H9 (cell line): ENCODE results near the gene RELB. TPM values are rescaled to one million over a fixed set of nuclear protein-coding genes. Genes with fewer than 3 reads are reported as not detected.

ENCODE experiments used
- DNase-seq: peaks from one replicate; pipeline ENCODE4 v3.0.0-alpha.2; 2017
- H2AFZ ChIP-seq: one replicate; pipeline ENCODE4 v1.6.1; 2013; ENCODE audit warnings: mild to moderate bottlenecking, low read length, control low read depth, moderate library complexity
- H2AK5ac ChIP-seq: 2 replicates; pipeline ENCODE4 v1.6.1; 2013; ENCODE audit warnings: low read length, control low read depth, mixed read lengths; ENCODE audit not compliant: insufficient read length
- H2BK120ac ChIP-seq: one replicate; pipeline ENCODE4 v1.6.1; 2013; ENCODE audit warnings: low read depth, mild to moderate bottlenecking, low read length, control low read depth, inconsistent platforms; ENCODE audit not compliant: poor library complexity, severe bottlenecking
- H2BK12ac ChIP-seq: 2 replicates; pipeline ENCODE4 v1.6.1; 2013; ENCODE audit warnings: low read length, control low read depth, mixed read lengths, low read depth; ENCODE audit not compliant: insufficient read length
- H2BK15ac ChIP-seq: 2 replicates; pipeline ENCODE4 v1.6.1; 2013; ENCODE audit warnings: low read depth, low read length, control low read depth
- H2BK20ac ChIP-seq: one replicate; pipeline ENCODE4 v1.6.1; 2013; ENCODE audit warnings: low read depth, mild to moderate bottlenecking, low read length, control low read depth, inconsistent platforms; ENCODE audit not compliant: poor library complexity, severe bottlenecking
- H2BK5ac ChIP-seq: 2 replicates; pipeline ENCODE4 v1.6.1; 2013; ENCODE audit warnings: low read length, control low read depth, mixed read lengths; ENCODE audit not compliant: insufficient read length
- H3K14ac ChIP-seq: 2 replicates; pipeline ENCODE4 v1.6.1; 2013; ENCODE audit warnings: low read length, control low read depth; ENCODE audit not compliant: insufficient read depth
- H3K18ac ChIP-seq: 2 replicates; pipeline ENCODE4 v1.6.1; 2013; ENCODE audit warnings: low read depth, mild to moderate bottlenecking, mixed read lengths, low read length, control low read depth; ENCODE audit not compliant: insufficient read length
- H3K23ac ChIP-seq: 2 replicates; pipeline ENCODE4 v1.6.1; 2013; ENCODE audit warnings: low read length, control low read depth, mixed read lengths, low read depth; ENCODE audit not compliant: insufficient read length
- H3K23me2 ChIP-seq: 2 replicates; pipeline ENCODE4 v1.6.1; 2013; ENCODE audit warnings: low read depth, mild to moderate bottlenecking, mixed read lengths, low read length, control low read depth; ENCODE audit not compliant: insufficient read length, poor library complexity, severe bottlenecking
- H3K27ac ChIP-seq: 2 replicates; pipeline ENCODE4 v1.5.1; 2013; ENCODE audit warnings: low read length, control low read depth, mixed read lengths, low read depth; ENCODE audit not compliant: insufficient read length
- H3K27me3 ChIP-seq: 2 replicates; pipeline ENCODE4 v1.6.1; 2013; ENCODE audit warnings: low read length, control low read depth, inconsistent platforms; ENCODE audit not compliant: insufficient read depth
- H3K4ac ChIP-seq: 2 replicates; pipeline ENCODE4 v1.6.1; 2013; ENCODE audit warnings: low read depth, mild to moderate bottlenecking, control low read depth, inconsistent platforms, low read length, moderate library complexity
- H3K4me1 ChIP-seq: 2 replicates; pipeline ENCODE4 v1.6.1; 2013; ENCODE audit warnings: low read length, control low read depth, inconsistent platforms; ENCODE audit not compliant: insufficient read depth
- H3K4me2 ChIP-seq: 2 replicates; pipeline ENCODE4 v1.6.1; 2013; ENCODE audit warnings: low read length, control low read depth, mixed read lengths; ENCODE audit not compliant: insufficient read length, insufficient read depth
- H3K56ac ChIP-seq: 2 replicates; pipeline ENCODE4 v1.6.1; 2013; ENCODE audit warnings: low read depth, mild to moderate bottlenecking, mixed read lengths, low read length, control low read depth; ENCODE audit not compliant: insufficient read length
- H3K79me1 ChIP-seq: 2 replicates; pipeline ENCODE4 v1.6.1; 2013; ENCODE audit warnings: low read depth, mild to moderate bottlenecking, moderate library complexity, low read length, control low read depth, inconsistent platforms; ENCODE audit not compliant: insufficient read depth, poor library complexity, severe bottlenecking
- H3K79me2 ChIP-seq: 2 replicates; pipeline ENCODE4 v1.6.1; 2013; ENCODE audit warnings: low read length, control low read depth, inconsistent platforms; ENCODE audit not compliant: insufficient read depth
- H3K9ac ChIP-seq: 2 replicates; pipeline ENCODE4 v1.6.1; 2013; ENCODE audit warnings: low read length, control low read depth, mixed read lengths; ENCODE audit not compliant: insufficient read length; ENCODE audit errors: extremely low read depth
- H3K9me3 ChIP-seq: one replicate; pipeline ENCODE4 v1.6.1; 2013; ENCODE audit warnings: low read depth, low read length, inconsistent platforms; ENCODE audit not compliant: control insufficient read depth
- H3T11ph ChIP-seq: one replicate; pipeline ENCODE4 v1.6.1; 2013; ENCODE audit warnings: mild to moderate bottlenecking, low read length, control low read depth, inconsistent platforms
- H4K20me1 ChIP-seq: one replicate; pipeline ENCODE4 v1.6.1; 2013; ENCODE audit not compliant: control insufficient read depth, insufficient read length, insufficient read depth
- H4K5ac ChIP-seq: 2 replicates; pipeline ENCODE4 v1.6.1; 2013; ENCODE audit warnings: low read depth, mild to moderate bottlenecking, mixed read lengths, low read length, control low read depth; ENCODE audit not compliant: insufficient read length
- H4K8ac ChIP-seq: replicated peaks from 2 replicates; pipeline ENCODE4 v1.6.1; 2013; ENCODE audit warnings: low read length, control low read depth, mixed read lengths, low read depth; ENCODE audit not compliant: insufficient read length
- H4K91ac ChIP-seq: 2 replicates; pipeline ENCODE4 v1.6.1; 2013; ENCODE audit warnings: low read depth, mild to moderate bottlenecking, moderate library complexity, mixed read lengths, low read length, control low read depth; ENCODE audit not compliant: insufficient read length
- H3K27ac Mint-ChIP-seq, 3 experiments: 2 replicates in 2 of 3; 3 replicates in 1 of 3; pipeline ENCODE4 v1.8.0; 2020 to 2021; ENCODE audit warnings: mixed read lengths in 3 of 3, mild to moderate bottlenecking in 1 of 3, moderate library complexity in 1 of 3
- H3K27me3 Mint-ChIP-seq: 2 replicates; pipeline ENCODE4 v1.8.0; 2021; ENCODE audit warnings: low read depth, mild to moderate bottlenecking, moderate library complexity, mixed read lengths
- H3K36me3 Mint-ChIP-seq, 3 experiments: 2 replicates in 2 of 3; 3 replicates in 1 of 3; pipeline ENCODE4 v1.8.0; 2020 to 2021; ENCODE audit warnings: low read depth in 3 of 3, mixed read lengths in 3 of 3; ENCODE audit not compliant: insufficient read depth in 1 of 3
- H3K4me1 Mint-ChIP-seq, 2 experiments: 2 replicates each; pipeline ENCODE4 v1.8.0; 2020; ENCODE audit warnings: mixed read lengths in 2 of 2
- H3K4me3 Mint-ChIP-seq, 2 experiments: 2 replicates in 1 of 2; 3 replicates in 1 of 2; pipeline ENCODE4 v1.8.0; 2020 to 2021; ENCODE audit warnings: mild to moderate bottlenecking in 2 of 2, mixed read lengths in 2 of 2, moderate library complexity in 1 of 2
- H3K9me3 Mint-ChIP-seq, 2 experiments: 2 replicates in 1 of 2; 3 replicates in 1 of 2; pipeline ENCODE4 v1.8.0; 2020; ENCODE audit warnings: mild to moderate bottlenecking in 2 of 2, mixed read lengths in 2 of 2, moderate library complexity in 1 of 2
- WGBS: extraction: QIAGEN DNeasy Blood & Tissue Kit; methylation state at CpG from one replicate; pipeline ENCODE4 v1.1.7; 2013; ENCODE audit warnings: missing lambda C conversion rate, low lambda C conversion rate, mixed read lengths; ENCODE audit not compliant: insufficient read length; ENCODE audit errors: extremely low coverage; 5-methylcytosine and 5-hydroxymethylcytosine counted together
- total RNA-seq: library from RNA; stranded (reverse); gene quantifications from 2 replicates; pipeline ENCODE4 v1.2.1, GENCODE V29; 2021
- TF ChIP-seq, protein P1 (sequence below): fragments of 200-600 bp; sonication (generic); conservative IDR thresholded peaks from 3 replicates; pipeline ENCODE4 v1.8.0; 2021; ENCODE audit warnings: antibody characterized with exemption, mild to moderate bottlenecking

RELB gene
- total RNA-seq, 1 experiment from 2014 or later: 13.7 TPM

DNA sequence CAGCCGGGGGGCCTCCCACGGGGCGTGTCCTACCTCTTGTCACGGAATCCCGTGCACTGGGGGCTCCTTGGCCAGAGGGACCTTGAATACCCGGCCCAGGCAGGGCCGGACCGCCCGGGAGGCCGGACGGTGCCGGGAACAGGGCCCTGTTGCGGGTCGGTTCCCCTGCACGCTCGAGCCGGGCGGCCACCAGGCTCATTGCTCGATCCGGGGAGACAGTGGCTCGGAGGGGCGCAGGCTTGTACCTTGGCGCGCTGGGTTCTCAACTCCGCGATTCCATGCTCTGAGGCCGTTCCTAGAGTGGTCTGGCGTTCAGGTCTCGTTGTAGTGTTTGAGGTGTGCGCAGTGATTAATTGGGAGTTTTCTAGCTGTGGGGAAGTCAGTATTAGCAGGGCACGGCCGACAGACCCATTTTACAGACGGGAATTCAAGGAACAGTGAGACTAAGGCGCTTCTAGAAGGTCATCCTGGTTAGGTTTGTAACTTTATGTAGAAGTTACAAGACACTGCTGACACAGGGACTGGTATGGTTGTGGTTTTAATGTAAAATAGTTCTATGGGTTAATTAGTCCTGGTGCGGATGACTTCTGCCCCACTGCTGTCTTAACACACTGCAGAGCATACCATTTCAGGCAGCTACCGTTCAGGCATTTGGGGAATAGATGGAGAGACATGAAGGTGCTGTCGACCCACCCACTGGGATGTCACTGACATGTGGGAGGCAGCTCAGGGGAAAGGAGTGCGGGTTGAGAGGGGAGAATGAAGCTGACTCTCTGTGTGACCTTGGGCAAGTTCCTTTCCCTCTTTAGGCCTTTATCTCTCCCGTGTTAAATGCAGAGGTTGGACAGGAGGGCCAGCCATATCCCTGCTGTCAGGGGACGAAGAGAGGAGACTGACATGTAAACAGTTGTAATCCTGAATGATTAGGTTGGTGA, 45.5 kb upstream of the RELB start:
- Histone ChIP-seq H4K20me1 (peaks cover 6% of the 10 kb centered on the region), H3K4me2 (peak overlapping the region; percentile 93), H3K27me3 (no peaks in the 10 kb centered on the region), H4K8ac (no peak overlapping the region), H2AFZ (no peak overlapping the region), H3K9ac (peak overlapping the region; percentile 96), H3K79me1 (peaks cover 12% of the 10 kb centered on the region), H3K56ac (no peak overlapping the region), H3K18ac (no peak overlapping the region), H3K9me3 (no peaks in the 10 kb centered on the region), H3K4ac (no peak overlapping the region), H2BK12ac (no peak overlapping the region), H3K23me2 (peaks cover 12% of the 10 kb centered on the region), H3K79me2 (peaks cover 35% of the 10 kb centered on the region; the same call in 1 of the 2 replicates), H2AK5ac (no peak overlapping the region), H3K4me1 (no peaks in the 10 kb centered on the region), H3K27ac (no peak overlapping the region), H2BK120ac (no peak overlapping the region), H2BK15ac (no peak overlapping the region), H2BK20ac (no peak overlapping the region), H4K5ac (no peak overlapping the region), H3T11ph (no peak overlapping the region), H2BK5ac (no peak overlapping the region), H4K91ac (no peak overlapping the region), H3K14ac (peak overlapping the region; percentile 22; the same call in 1 of the 2 replicates), H3K23ac (no peak overlapping the region)
- H3K27ac Mint-ChIP-seq: peak overlapping the region; percentile 62 to 70 (median 68)
- H3K27me3 Mint-ChIP-seq: peaks cover 2% of the 10 kb centered on the region; the same call in 1 of the 2 replicates
- peak overlapping the region; percentile 97 to 100 for H3K4me3 Mint-ChIP-seq
- peaks cover 0 to 10% (median 1%) of the 10 kb centered on the region in 3 experiments; a peak in 6 of 7 replicates for H3K36me3 Mint-ChIP-seq
- TF ChIP-seq, protein P1, sequence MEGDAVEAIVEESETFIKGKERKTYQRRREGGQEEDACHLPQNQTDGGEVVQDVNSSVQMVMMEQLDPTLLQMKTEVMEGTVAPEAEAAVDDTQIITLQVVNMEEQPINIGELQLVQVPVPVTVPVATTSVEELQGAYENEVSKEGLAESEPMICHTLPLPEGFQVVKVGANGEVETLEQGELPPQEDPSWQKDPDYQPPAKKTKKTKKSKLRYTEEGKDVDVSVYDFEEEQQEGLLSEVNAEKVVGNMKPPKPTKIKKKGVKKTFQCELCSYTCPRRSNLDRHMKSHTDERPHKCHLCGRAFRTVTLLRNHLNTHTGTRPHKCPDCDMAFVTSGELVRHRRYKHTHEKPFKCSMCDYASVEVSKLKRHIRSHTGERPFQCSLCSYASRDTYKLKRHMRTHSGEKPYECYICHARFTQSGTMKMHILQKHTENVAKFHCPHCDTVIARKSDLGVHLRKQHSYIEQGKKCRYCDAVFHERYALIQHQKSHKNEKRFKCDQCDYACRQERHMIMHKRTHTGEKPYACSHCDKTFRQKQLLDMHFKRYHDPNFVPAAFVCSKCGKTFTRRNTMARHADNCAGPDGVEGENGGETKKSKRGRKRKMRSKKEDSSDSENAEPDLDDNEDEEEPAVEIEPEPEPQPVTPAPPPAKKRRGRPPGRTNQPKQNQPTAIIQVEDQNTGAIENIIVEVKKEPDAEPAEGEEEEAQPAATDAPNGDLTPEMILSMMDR: no peak
- DNase-seq: no peak
- H3K4me1 Mint-ChIP-seq: peaks cover 17 to 30% of the 10 kb centered on the region in 2 experiments
- H3K9me3 Mint-ChIP-seq: no peaks in the 10 kb centered on the region; a peak in 1 of 5 replicates
- no CpG with 5 or more reads among the region's 40 CpGs for WGBS
